Body of pancreas (tissue), 4 donors: ENCODE data around the gene SLC12A8. TPM values are rescaled to one million over a fixed set of nuclear protein-coding genes. Genes with fewer than 3 reads are reported as not detected.

ENCODE experiments used
- ATAC-seq: fragments of 150-250 bp; one replicate; pipeline ENCODE4 v1.9.1; 2016
- DNase-seq, 4 donors: peaks; one replicate each; pipeline ENCODE4 v3.0.0-alpha.2; 2019
- H3K27ac ChIP-seq, 4 donors: fragments of 200-600 bp; sonication (generic); 1 replicate in 3 of 4; 2 replicates in 1 of 4; pipeline versions ENCODE4 v1.5.1 to v1.6.1; 2016 to 2019; ENCODE audit warnings: mild to moderate bottlenecking in 1 of 4, mixed read lengths in 1 of 4, moderate library complexity in 1 of 4
- H3K27me3 ChIP-seq, 2 donors: fragments of 200-600 bp; sonication (generic); one replicate each; pipeline ENCODE4 v1.6.0; 2016; ENCODE audit warnings: mild to moderate bottlenecking in 1 of 2
- H3K36me3 ChIP-seq, 2 donors: fragments of 200-600 bp; sonication (generic); replicated peaks in 1 of 2; 2 replicates each; pipeline ENCODE4 v1.5.1; 2016; ENCODE audit warnings: low read depth in 2 of 2; ENCODE audit not compliant: insufficient read depth in 1 of 2
- H3K4me1 ChIP-seq: fragments of 200-600 bp; sonication (generic); one replicate; pipeline ENCODE4 v1.6.0; 2016
- H3K4me3 ChIP-seq, 2 donors: fragments of 200-600 bp; sonication (generic); 1 replicate in 1 of 2; 2 replicates in 1 of 2; pipeline ENCODE4 v1.5.1; 2016 to 2019
- H3K9me3 ChIP-seq, 3 donors: fragments of 200-600 bp; sonication (generic); 1 replicate in 2 of 3; 2 replicates in 1 of 3; pipeline ENCODE4 v1.5.1; 2016
- CTCF ChIP-seq, 7 experiments: fragments of 450-650 bp in 4 of 7; fragments of 200-600 bp in 3 of 7; sonication (generic) in 3 of 7; IDR thresholded peaks; one replicate each; pipeline ENCODE4 v1.5.1; 2016 to 2019; ENCODE audit warnings: antibody characterized with exemption in 7 of 7
- POLR2A ChIP-seq, 3 donors: fragments of 450-650 bp; IDR thresholded peaks; one replicate each; pipeline ENCODE4 v1.6.1; 2016; ENCODE audit warnings: antibody characterized with exemption in 3 of 3, mild to moderate bottlenecking in 2 of 3
- WGBS, 2 donors: methylation state at CpG; one replicate each; pipeline ENCODE4 v1.1.5; 2017; 5-methylcytosine and 5-hydroxymethylcytosine counted together
- intact Hi-C: fragments of 100-400 bp; cut with DNase I; formaldehyde crosslinking; loops from one replicate; pipeline ENCODE4 v1.15.1; 2023
- total RNA-seq, 2 donors: library from RNA; depleted of rRNA; stranded (reverse); fragments of >200 nt; gene quantifications; one replicate each; pipeline ENCODE4 v1.1.0, GENCODE V29; 2016

Gene SLC12A8
- total RNA-seq, 2 donors from 2014 or later, result 10.1 to 30.0 TPM

GRCh38 chr3:125080077-125080476 is 132.5 kb downstream of the SLC12A8 start:
- WGBS, 2 donors, result 100% methylated on average over 1 of the region's 1 CpG
- no peaks in the 10 kb centered on the region for H3K4me1 ChIP-seq
- ATAC-seq, result no peak
- H3K27me3 ChIP-seq, result no peaks in the 10 kb centered on the region
- intact Hi-C loops, result no loop called here
- peaks cover 0 to 2% of the 10 kb centered on the region in 2 donors for H3K36me3 ChIP-seq
- H3K9me3 ChIP-seq, result no peaks in the 10 kb centered on the region
- TF ChIP-seq CTCF (IDR thresholded peaks at IDR 0.05) (no peak), POLR2A (IDR thresholded peaks at IDR 0.05) (no peak)
- H3K4me3 ChIP-seq, result no peak overlapping the region
- H3K27ac ChIP-seq, result no peak overlapping the region
- DNase-seq, result no peak

- Histone ChIP-seq H3K9me3 (no peaks in the 10 kb centered on the region), H3K36me3 (peaks cover 0 to 2% of the 10 kb centered on the region in 2 donors), H3K4me3 (no peak overlapping the region), H3K27me3 (no peaks in the 10 kb centered on the region), H3K27ac (no peak overlapping the region), H3K4me1 (no peaks in the 10 kb centered on the region)
- TF ChIP-seq POLR2A (IDR thresholded peaks at IDR 0.05), result no peak
- no peak for TF ChIP-seq CTCF (IDR thresholded peaks at IDR 0.05)
- intact Hi-C loops, result no loop called here
- WGBS, 2 donors, result 71 to 79% methylated on average over 1 of the region's 1 CpG
- DNase-seq, result no peak
- ATAC-seq, result no peak
Measured at GRCh38 chr3:125079675-125080045, 132.9 kb downstream of the SLC12A8 start.

- intact Hi-C loops, result no loop called here
- Histone ChIP-seq H3K4me1 (no peaks in the 10 kb centered on the region), H3K36me3 (peaks cover 0 to 2% of the 10 kb centered on the region in 2 donors), H3K27ac (no peak overlapping the region), H3K4me3 (no peak overlapping the region), H3K27me3 (no peaks in the 10 kb centered on the region), H3K9me3 (no peaks in the 10 kb centered on the region)
- no peak for TF ChIP-seq POLR2A (IDR thresholded peaks at IDR 0.05)
- TF ChIP-seq CTCF (IDR thresholded peaks at IDR 0.05), result no peak
- ATAC-seq (no peak), DNase-seq (no peak)
- WGBS, 2 donors, result 83 to 88% methylated on average over 6 of the region's 6 CpGs
Measured at GRCh38 chr3:125078951-125079674, 133.4 kb downstream of the SLC12A8 start.

GRCh38 chr3:125077864-125078263 is 134.7 kb downstream of the SLC12A8 start:
- H3K36me3 ChIP-seq, result peaks cover 0 to 1% of the 10 kb centered on the region in 2 donors
- no peaks in the 10 kb centered on the region for H3K27me3 ChIP-seq
- H3K4me1 ChIP-seq, result no peaks in the 10 kb centered on the region
- DNase-seq (no peak), ATAC-seq (no peak)
- no peaks in the 10 kb centered on the region for H3K9me3 ChIP-seq
- no peak overlapping the region for H3K27ac ChIP-seq
- 95% methylated on average over 3 of the region's 3 CpGs for WGBS, 2 donors
- intact Hi-C loops, result no loop called here
- TF ChIP-seq POLR2A (IDR thresholded peaks at IDR 0.05) (no peak), CTCF (IDR thresholded peaks at IDR 0.05) (no peak)
- no peak overlapping the region for H3K4me3 ChIP-seq

GRCh38 chr3:125076464-125076863 is 136.1 kb downstream of the SLC12A8 start:
- Histone ChIP-seq H3K36me3 (no peaks in the 10 kb centered on the region), H3K4me3 (no peak overlapping the region), H3K27ac (no peak overlapping the region), H3K4me1 (no peaks in the 10 kb centered on the region), H3K27me3 (no peaks in the 10 kb centered on the region), H3K9me3 (no peaks in the 10 kb centered on the region)
- no peak for ATAC-seq
- no peak for DNase-seq
- intact Hi-C loops, result no loop called here
- TF ChIP-seq POLR2A (IDR thresholded peaks at IDR 0.05) (no peak), CTCF (IDR thresholded peaks at IDR 0.05) (no peak)
- 33 to 100% methylated on average over 1 of the region's 1 CpG for WGBS, 2 donors
